ENCODE measurements around the gene IGF1. TPM values are rescaled to one million over a fixed set of nuclear protein-coding genes. Genes with fewer than 3 reads are reported as not detected.

IGF1 gene
- not detected in 2 replicates for total RNA-seq (2014; rRNA removed; shearing (Covaris generic))

GRCh38 chr12:102480406-102480805, at the start of gene IGF1:
Gene IGF1 (minus strand): TSS chr12:102480563. CDS start chr12:102480381, 182 bp downstream.
- DNase-seq (ENCODE audit: low read depth) = peak; percentile 18

- DNase-seq (ENCODE audit: low read depth) = peak; percentile 34
Measured at GRCh38 chr12:102528111-102528510, 47.7 kb upstream of the IGF1 start.

GRCh38 chr12:102527171-102527720, 46.9 kb upstream of the IGF1 start:
- DNase-seq (ENCODE audit: low read depth) = peak; percentile 64

GRCh38 chr12:102526656-102527055, 46.3 kb upstream of the IGF1 start:
- peak; percentile 14 for DNase-seq (ENCODE audit: low read depth)

- no peak for DNase-seq (ENCODE audit: low read depth)
Measured at GRCh38 chr12:102522768-102523167, 42.4 kb upstream of the IGF1 start.

GRCh38 chr12:102521662-102522277, 41.4 kb upstream of the IGF1 start:
- DNase-seq (ENCODE audit: low read depth) = no peak

- DNase-seq (ENCODE audit: low read depth) = no peak
Measured at GRCh38 chr12:102518871-102519270, 38.5 kb upstream of the IGF1 start.

- DNase-seq (ENCODE audit: low read depth) = no peak
Measured at GRCh38 chr12:102514696-102515095, 34.3 kb upstream of the IGF1 start.

- peak; percentile 12 for DNase-seq (ENCODE audit: low read depth)
Measured at GRCh38 chr12:102513739-102514138, 33.4 kb upstream of the IGF1 start.

- no peak for DNase-seq (ENCODE audit: low read depth)
Measured at GRCh38 chr12:102513272-102513671, 32.9 kb upstream of the IGF1 start.

GRCh38 chr12:102512523-102512922, 32.2 kb upstream of the IGF1 start:
- DNase-seq (ENCODE audit: low read depth) = no peak

GRCh38 chr12:102511575-102511974, 31.2 kb upstream of the IGF1 start:
- DNase-seq (ENCODE audit: low read depth) = no peak

- no peak for DNase-seq (ENCODE audit: low read depth)
Measured at GRCh38 chr12:102510463-102510862, 30.1 kb upstream of the IGF1 start.

GRCh38 chr12:102510031-102510430, 29.7 kb upstream of the IGF1 start:
- DNase-seq (ENCODE audit: low read depth) = no peak

- no peak for DNase-seq (ENCODE audit: low read depth)
Measured at GRCh38 chr12:102509123-102509626, 28.8 kb upstream of the IGF1 start.

- DNase-seq (ENCODE audit: low read depth) = no peak
Measured at GRCh38 chr12:102508052-102508451, 27.7 kb upstream of the IGF1 start.

- DNase-seq (ENCODE audit: low read depth) = no peak
Measured at GRCh38 chr12:102507301-102507700, 26.9 kb upstream of the IGF1 start.

GRCh38 chr12:102504871-102505270, 24.5 kb upstream of the IGF1 start:
- no peak for DNase-seq (ENCODE audit: low read depth)

GRCh38 chr12:102504280-102504679, 23.9 kb upstream of the IGF1 start:
- no peak for DNase-seq (ENCODE audit: low read depth)

- no peak for DNase-seq (ENCODE audit: low read depth)
Measured at GRCh38 chr12:102503831-102504230, 23.5 kb upstream of the IGF1 start.

GRCh38 chr12:102503056-102503681, 22.8 kb upstream of the IGF1 start:
- no peak for DNase-seq (ENCODE audit: low read depth)

- DNase-seq (ENCODE audit: low read depth) = no peak
Measured at GRCh38 chr12:102501773-102502172, 21.4 kb upstream of the IGF1 start.

- DNase-seq (ENCODE audit: low read depth) = no peak
Measured at GRCh38 chr12:102498471-102498870, 18.1 kb upstream of the IGF1 start.
